OCI-M2 (cell line): ENCODE measurements around the gene USP28.
"Not testable (repeated sequence)": the region's sequence is repeated elsewhere in the genome, so short reads cannot be mapped to it uniquely, and the experiment has no call there.

Experiments used
- DNase-seq: peaks from one replicate; lab custom pipeline; 2025; ENCODE audit not compliant: unreplicated experiment; lab: John Stamatoyannopoulos, UW

The USP28 gene

DNA sequence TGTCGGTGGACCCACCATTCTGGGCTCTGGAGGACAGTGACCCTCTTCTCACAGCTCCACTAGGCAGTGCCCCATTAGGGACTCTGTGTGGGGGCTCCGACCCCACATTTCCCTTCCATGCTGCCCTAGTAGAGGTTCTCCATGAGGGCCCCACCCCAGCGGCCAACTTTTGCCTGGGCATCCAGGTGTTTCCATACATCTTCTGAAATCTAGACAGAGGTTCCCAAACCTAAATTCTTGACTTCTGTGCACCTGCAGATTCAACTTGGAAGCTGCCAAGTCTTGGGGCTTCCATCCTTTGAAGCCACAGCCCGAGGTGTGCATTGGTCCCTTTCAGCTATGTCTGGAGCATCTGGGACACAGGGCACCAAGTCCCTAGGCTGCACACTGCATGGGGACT lies 4.1 kb upstream of the USP28 start:
- DNase-seq, result not testable (repeated sequence)

DNA sequence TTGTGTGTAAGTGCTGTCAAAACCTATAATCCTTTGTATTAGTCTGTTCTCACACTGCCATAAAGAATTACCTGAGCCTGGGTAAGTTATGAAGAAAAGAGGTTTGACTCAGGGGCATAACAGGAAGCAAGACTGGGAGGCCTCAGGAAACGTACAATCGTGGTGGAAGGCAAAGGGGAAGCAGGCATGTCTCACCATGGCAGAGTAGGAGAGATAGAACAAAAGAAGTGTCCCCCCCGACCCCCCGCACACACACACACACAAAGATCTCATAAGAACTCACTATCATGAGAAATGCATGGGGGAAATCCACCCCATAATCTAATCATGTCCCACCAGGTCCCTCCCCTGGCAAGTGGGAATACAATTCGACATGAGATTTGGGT lies 2.3 kb upstream of the USP28 start:
- DNase-seq, result no peak

DNA sequence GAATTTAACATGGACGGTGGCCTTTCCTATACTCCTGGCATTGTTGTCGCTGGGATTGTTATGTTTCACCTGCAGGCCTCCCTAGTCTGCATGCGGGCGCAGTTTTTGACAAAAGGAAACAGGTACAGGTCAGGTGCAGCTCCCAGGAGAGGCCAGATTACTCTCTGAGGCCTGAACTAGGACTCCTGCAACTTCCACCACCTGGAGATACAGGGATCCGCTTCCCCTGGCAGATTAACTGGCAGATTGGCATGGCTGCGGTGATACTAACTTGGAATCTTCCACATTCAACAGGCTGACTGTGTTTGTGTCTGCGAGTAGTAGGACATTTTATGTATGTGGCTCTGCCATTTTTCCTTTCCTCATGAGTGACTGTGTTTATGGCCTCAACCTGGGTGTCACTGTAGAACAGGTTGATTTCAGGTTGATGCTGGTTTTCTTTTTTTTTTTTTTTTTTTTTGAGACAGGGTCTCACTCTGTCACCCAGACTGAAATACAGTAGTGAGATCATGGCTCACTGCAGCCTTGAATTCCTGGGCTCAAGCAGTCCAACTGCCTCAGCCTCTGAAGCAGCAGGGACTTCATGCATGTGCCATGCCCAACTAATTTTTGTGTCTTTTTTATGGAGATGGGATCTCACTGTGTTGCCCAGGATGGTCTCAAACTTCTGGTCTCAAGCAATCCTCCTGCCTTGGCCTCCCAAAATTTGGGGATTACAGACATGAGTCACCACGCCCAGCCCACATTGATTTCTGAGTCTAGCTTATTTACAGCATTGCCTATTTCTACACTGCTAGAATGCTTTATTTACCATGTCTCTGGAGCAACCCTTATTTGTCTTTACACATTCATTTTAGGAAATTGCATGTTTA lies 1.7 kb upstream of the USP28 start:
- DNase-seq, result no peak

DNA sequence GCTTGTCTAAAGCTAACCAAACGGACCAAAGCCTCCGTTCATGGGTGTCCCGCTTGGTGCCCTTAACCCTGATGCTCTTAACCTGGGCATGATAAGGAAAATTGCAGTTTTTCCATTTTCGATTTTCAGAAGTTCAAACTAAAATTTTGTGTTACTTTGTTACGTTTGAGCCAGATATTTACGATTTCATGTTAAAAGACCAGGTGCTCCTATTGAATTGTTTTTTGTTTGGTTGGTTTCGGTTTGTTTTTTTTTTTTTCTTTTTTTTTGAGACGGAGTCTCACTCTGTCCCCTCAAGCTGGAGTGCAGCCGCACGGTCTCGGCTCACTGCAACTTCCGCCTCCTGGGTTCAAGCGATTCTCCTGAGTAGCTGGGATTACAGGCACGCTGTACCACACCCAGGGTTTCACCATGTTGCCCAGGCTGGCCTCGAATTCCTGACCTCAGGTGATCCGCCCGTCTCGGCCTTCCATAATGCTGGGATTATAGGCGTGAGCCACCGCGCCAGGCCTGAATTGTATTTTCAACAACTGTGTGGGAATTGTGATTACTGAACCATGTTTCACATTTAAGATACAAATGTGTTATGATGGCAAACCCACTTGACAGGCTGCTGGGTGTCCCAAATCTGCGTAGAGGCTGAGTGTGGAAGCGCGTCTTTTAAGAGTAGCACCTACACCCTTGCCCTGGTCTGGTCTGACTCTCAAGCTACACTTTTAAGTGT lies 864 bp upstream of the USP28 start:
- no peak for DNase-seq

DNA sequence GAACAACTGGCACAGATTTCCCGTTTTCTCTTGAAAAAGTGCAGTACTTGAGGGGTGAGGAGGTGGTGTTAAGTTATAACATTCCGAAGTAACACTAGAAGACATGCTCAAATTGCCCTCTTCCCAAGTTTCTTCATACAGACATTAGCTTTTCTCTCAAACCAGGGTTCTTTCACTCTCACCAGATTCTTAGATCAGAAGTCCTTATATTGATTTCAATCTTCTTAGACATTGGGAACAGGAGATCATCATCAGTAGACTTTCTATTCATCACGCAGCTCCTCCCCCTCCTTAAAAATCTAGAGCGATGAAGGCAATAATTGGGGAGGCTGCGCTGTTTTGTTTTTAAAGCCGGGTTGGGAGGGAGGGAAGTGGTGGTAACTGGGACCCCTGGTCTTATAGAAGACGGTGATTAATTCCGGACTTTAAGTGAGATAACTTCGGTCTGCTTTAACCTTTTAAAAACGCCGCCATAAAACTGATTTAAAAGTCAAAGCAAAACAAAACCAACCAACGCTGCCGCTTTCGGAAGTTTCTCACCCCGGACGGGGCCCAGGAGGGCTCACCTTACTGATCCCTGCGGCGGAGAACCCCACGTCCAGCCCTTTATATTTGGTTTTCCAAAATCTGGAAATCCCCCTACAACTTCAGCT lies 665 bp downstream of the USP28 start:
- no peak for DNase-seq

DNA sequence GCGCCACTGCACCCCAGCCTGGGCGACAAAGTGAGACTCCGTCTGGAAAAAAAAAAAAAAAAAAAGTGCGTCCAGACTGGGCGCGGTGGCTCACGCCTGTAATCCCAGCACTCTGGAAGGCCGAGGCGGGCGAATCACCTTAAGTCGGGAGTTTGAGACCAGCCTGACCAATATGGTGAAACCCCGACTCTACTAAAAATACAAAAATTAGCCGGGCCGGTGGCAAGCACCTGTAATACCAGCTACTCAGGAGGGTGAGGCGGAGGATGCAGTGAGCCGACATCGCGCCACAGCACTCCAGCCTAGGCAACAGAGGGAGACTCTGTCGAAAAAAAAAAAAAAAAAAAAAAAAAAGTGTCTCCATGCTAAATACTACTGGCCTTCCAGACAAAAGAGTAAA lies 1.3 kb downstream of the USP28 start:
- no peak for DNase-seq

DNA sequence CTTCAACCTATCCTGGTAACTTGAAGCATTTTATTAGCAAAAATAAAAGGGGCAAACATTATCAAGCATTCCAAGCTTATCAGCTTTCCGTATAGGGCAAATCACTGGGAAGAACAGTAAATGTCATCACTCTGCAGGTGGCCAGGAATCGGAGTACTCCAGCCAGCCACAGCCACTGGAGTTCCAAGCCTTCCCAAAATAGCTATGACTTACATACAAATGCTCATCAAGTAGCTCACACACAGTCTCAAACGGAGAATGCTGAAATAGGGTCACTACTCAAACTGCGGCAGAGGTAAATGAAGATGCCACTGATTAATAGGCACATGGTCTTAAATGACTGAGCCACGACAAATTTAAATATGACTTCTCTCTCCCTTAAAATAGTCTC lies 2.1 kb downstream of the USP28 start:
- no peak for DNase-seq

DNA sequence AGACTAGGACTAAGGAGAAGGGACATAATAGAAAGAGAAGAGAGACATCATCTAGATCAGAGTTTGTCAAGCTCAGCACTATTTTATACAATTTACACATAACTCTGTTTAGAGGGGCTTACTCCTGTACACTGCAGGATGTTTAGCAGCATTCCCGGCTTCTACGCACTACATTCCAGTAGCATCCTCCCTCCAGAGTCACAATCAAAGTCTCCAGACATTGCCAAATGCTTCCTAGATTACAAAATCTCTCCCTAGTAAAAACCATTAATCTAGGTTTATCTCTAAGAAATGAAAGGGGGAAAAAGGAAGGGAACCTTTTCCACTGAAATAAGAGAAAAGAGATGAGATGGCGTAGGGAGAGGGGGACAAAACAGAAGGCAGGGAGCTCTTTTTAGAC lies 4.0 kb downstream of the USP28 start:
- DNase-seq, result no peak

DNA sequence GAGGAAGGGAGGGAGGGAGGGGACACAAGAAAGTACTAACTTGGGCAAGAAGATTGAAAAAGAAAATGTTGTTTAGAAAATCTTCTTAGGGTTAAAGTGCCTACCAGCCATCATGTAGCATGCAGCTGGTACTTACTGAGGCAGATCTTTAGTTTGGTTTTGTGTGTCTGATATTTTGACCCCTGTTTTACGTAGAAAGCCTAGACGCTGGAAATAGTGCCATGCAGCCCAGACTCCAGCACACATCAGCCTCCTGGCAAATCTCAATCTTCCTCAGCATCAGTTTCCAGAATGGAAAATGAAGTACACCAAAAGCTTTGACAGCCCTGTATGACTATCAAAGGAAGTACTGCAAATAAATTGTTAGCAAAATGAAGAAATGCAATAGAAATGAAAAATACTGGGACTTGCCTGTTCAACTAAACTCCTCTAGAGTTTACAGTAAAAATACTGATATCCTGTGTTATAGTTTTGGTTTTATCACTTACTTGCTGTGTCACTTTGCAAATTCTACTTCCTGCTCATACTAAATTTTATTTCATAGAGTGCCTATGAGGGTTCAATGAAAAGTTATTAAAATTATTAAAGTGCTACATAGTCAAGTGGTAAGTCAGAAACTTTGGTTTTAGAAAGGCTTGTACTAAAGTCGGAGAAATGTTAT lies 7.4 kb downstream of the USP28 start:
- DNase-seq, result no peak

DNA sequence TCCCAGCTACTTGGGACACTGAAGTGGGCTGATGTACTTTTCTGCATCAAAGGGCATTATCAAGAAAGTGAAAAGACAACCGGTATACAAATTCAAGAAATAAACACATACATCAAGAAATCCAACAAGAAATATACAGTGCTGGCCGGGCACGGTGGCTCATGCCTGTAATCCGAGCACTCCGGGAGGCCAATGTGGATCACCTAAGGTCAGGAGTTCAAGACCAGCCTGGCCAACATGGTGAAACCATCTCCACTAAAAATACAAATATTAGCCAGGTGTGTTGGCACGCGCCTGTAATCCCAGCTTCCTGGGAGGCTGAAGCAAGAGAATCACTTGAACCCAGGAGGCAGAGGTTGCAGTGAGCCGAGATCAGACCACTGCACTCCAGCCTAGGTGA lies 9.5 kb downstream of the USP28 start:
- DNase-seq, result no peak

DNA sequence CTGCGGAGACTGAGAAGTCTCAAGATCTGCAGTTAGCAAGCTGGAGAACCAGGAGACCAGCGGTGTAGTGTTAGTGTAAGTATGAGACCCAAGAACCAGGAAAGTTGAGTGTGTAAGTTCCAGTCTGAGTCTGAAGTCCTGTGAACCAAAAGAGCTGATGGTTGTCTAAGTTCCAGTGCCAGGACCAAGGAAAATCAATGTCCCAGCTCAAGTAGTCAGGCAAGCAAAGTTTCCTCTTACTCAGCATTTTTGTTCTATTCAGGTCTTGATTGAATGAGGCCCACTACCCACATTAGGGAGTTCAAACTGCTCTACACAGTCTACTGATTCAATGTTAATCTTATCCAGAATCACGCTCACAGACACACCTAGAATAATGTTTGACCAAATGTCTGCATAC lies 11.0 kb downstream of the USP28 start:
- DNase-seq, result no peak

DNA sequence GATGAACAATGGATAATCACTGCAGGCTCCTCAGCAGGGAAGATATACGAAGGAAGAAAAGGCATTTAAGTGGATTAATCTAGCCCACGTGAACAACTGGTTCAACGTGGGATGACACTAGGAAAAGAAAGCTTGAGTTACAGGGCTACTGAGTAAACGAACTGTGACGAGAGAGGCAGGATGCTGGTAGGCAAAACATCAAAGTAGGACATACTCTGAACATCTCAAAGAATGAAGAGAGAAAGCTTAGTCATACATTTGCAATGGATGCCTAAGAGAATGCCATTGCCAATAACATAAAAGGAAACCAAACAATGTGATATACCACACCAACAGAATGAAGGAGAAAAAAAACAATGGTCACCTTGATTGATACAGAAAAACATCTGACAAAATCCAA lies 12.9 kb downstream of the USP28 start:
- DNase-seq, result no peak

DNA sequence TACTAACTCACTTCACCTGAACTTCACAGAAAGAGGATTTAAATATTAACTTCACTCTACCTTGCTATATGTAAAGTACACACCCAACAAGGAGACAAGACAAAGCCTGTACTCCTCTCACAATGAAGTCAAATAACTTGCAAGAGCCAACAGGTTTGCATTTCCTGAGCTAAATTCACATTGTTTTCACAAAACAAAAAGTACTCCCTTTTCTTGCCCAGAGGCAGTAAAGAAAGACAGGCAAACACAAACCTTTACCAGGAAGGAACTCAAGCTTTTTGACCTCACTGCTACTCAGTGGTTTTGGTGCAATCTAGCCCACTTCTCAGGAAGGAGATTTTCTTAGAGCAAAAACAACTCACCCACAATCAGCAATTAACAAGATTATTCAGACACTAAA lies 15.7 kb downstream of the USP28 start:
- DNase-seq, result no peak

DNA sequence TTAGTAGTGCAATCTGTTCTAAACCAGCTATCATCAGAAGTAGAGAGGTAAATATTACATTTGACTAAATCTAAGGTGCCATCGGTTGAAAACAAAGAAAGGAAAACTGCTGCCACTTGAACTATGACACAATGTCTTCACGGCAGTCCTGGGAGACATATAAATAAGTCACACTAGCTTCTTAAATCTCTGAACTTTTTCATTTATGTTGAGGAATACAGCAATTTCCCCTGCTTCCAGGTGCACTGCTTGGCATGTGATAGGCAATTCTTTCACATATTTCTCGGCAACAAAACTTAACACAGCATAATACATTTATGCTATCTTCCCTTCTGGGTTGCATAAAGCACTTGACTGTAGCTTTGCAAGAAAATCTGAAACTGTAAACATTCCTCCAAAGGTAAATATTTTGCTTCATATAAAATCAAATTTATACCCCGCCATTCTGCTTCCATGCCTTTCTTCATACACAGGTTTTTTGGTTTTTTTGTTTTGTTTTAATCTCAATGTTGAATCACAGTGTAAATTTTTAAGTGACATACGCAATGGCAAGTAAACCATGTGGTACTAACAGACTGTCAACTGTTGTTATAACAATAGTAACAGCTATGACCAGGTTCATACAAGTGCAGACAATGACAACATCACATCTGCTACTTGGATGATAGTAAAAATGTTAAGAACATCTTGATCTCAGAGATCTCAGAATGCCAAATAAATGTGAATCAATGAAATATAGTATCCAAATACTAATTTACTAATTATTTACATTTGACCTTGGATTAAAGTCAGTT lies 18.2 kb downstream of the USP28 start:
- DNase-seq, result no peak

DNA sequence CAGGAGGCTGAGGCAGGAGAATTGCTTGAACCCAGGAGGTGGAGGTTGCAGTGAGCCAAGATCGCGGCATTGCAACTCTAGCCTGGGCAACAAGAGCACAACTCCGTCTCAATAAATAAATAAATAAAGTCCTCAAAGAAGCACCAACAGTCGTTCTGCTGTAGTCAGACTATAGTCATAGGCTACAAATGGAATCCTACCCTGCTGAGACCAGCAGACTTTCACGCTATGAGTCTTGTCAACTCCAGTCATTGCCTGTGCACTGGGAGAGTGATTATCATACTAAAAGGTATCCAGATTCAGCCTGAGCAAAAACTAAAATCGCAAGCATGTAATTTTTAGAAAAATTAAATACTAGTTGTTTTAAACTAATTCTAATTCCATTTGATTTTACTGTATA lies 19.6 kb downstream of the USP28 start:
- no peak for DNase-seq

DNA sequence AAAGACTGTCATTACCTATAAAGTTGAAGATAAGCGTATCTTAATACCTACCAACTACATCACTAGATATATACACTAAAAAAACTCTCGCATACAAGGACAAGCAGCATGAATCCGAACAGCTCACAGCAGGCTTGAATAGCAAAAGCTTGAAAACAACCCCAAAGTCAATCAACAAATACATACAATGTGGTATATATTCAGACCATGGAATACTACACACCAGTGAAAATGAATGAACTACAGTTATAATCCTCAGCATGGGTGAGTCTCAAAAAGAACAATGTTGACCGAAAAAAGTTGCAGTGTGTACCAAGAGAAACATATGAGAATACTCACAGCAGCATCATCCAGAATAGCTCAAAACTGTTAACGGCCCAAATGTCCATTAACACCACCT lies 25.2 kb downstream of the USP28 start:
- DNase-seq, result no peak

DNA sequence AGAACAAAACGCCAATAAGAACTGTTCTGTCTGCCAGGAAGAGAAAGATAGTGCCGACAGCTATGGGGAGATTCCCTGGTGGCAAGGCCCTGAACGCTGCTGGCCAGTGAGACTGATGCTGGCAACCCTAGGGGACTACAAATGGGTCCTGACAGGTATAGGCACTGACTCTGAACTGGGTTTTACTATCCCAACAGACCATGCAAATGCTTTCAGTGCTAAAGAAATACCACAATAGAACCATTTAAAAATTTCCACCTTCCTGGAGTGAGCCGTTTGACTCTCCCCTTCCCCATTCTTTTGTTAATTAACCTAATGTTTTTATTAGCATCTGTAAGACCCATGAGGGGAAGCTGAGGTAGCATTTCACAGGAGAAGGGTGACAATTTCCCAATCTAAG lies 25.7 kb downstream of the USP28 start:
- DNase-seq, result no peak

DNA sequence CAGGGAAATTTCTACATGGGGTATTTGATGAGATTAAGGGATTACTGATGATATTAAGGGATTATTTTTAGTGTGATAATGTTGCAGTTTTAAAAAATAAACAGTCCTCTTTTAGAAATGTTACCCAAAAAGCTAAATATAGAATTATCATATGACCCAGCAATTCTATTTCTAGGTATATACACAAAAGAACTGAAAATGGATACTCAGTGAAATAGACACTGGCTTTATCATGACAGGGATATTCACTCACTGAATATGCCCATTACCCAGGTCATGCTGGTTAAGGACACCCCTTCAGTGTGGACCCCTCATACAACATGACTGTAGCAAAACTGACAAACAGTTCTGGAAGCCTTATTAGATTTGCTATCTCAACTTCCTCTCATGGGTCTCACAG lies 27.8 kb downstream of the USP28 start:
- no peak for DNase-seq

DNA sequence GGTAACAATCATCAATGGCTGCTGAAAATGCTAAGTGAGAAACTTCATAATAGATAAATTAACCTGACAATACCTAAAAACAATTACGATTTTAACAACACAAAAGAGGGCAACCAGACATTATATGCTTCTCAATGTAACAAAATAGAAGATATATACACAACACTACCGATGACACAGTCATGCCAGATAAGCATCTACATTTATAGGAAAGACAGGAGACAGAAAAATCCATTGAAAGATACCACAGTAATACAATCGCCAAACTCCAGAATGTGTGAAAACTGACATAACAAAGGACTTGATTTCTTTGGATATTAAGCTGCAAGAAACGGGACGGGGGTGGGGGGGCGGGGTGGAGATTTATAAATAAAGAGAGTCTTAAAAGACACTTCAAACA lies 28.3 kb downstream of the USP28 start:
- no peak for DNase-seq

DNA sequence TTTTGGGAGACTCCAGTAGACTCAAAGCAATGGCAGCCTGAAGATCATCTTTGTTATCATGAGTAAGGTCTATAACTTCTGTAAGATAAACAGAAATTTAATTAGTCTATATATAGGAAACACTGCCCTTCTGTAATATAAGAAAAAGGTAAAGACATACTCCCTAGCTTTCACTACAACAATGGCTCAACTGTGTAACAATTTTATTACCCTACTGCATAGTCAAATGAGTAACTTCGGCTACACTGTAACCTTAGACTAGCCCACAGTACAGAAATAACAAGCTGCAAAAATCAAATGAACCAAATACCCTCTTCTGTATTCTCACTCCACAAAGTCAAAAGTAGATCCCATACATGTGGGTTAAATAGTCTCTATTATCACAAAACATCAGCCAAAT lies 33.7 kb downstream of the USP28 start:
- DNase-seq, result no peak
